ENCODE measurements around the gene ERBB2.

The ERBB2 gene

GRCh38 chr17:39665642-39666224, 34.1 kb upstream of the ERBB2 start:
- no peak for DNase-seq (ENCODE audit: low read depth)

GRCh38 chr17:39666231-39666600, 33.6 kb upstream of the ERBB2 start:
- no peak for DNase-seq (ENCODE audit: low read depth)

- no peak for DNase-seq (ENCODE audit: low read depth)
These were observed 33.1 kb upstream of the ERBB2 start for GRCh38 chr17:39666601-39667261.

- DNase-seq (ENCODE audit: low read depth): no peak
These were observed 32.5 kb upstream of the ERBB2 start for GRCh38 chr17:39667262-39667944.

GRCh38 chr17:39667945-39668924, 31.6 kb upstream of the ERBB2 start, which contains the start of gene PNMT:
Gene PNMT (plus strand): TSS chr17:39668453. CDS start chr17:39668476, 23 bp downstream.
- DNase-seq (ENCODE audit: low read depth): no peak

- no peak for DNase-seq (ENCODE audit: low read depth)
These were observed 29.7 kb upstream of the ERBB2 start for GRCh38 chr17:39669897-39670735.

- no peak for DNase-seq (ENCODE audit: low read depth)
These were observed 29.1 kb upstream of the ERBB2 start for GRCh38 chr17:39670746-39671145.

- no peak for DNase-seq (ENCODE audit: low read depth)
These were observed 28.0 kb upstream of the ERBB2 start for GRCh38 chr17:39671651-39672521.

GRCh38 chr17:39672522-39673334, 27.1 kb upstream of the ERBB2 start:
- no peak for DNase-seq (ENCODE audit: low read depth)

- DNase-seq (ENCODE audit: low read depth): no peak
These were observed 26.4 kb upstream of the ERBB2 start for GRCh38 chr17:39673335-39674081.

- DNase-seq (ENCODE audit: low read depth): no peak
These were observed 25.7 kb upstream of the ERBB2 start for GRCh38 chr17:39674179-39674578.

- DNase-seq (ENCODE audit: low read depth): no peak
These were observed 25.0 kb upstream of the ERBB2 start for GRCh38 chr17:39674702-39675389.

GRCh38 chr17:39675390-39676082, 24.3 kb upstream of the ERBB2 start:
- DNase-seq (ENCODE audit: low read depth): no peak

- DNase-seq (ENCODE audit: low read depth): no peak
These were observed 23.6 kb upstream of the ERBB2 start for GRCh38 chr17:39676198-39676819.

- no peak for DNase-seq (ENCODE audit: low read depth)
These were observed 22.8 kb upstream of the ERBB2 start for GRCh38 chr17:39677072-39677471.

- DNase-seq (ENCODE audit: low read depth): no peak
These were observed 22.1 kb upstream of the ERBB2 start for GRCh38 chr17:39677542-39678339.

All from GM04504 (cell line).